GM18505 (cell line): ENCODE results near the gene RCOR1.
"Not testable (repeated sequence)": the region's sequence is repeated elsewhere in the genome, so short reads cannot be mapped to it uniquely, and the experiment has no call there.

ENCODE experiments used
- ATAC-seq: cut with Tn5 transposase; IDR thresholded peaks from one replicate; pipeline ENCODE4 v1.9.1; 2021; ENCODE audit not compliant: unreplicated experiment
- POLR2A ChIP-seq: IDR thresholded peaks from 4 replicates; pipeline ENCODE4 v1.6.1; 2011; ENCODE audit warnings: borderline replicate concordance; ENCODE audit not compliant: insufficient read depth, insufficient read length; ENCODE audit errors: extremely low read depth

RCOR1 gene

DNA sequence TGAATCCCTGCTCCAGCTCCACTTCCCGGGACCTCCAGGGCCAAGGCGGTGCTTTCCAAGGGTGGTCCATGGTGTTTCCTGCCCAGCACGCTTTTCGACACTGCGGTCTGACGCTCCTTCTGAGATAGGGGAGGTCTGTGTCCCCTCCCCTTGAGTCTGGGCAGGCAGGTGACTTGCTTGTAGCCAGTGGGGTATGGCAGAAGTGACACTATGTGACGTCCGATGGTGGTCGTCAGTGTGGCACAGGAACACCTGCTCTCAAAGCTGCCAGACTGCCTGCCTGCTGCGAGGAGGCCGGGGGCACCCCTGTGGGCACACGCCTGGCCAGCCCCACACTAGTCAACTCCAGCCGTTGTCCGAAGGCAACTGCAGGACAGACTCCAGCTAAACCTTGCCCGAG, 168.8 kb downstream of the RCOR1 start:
- ATAC-seq = no peak
- no peak for TF ChIP-seq POLR2A

- peak; percentile 42 for TF ChIP-seq POLR2A
- ATAC-seq = peak; percentile 57
Observed at GRCh38 chr14:102764220-102764671, 171.8 kb downstream of the RCOR1 start.

GRCh38 chr14:102765770-102766169, 173.3 kb downstream of the RCOR1 start:
- ATAC-seq = not testable (repeated sequence)

- peak; percentile 43 for ATAC-seq
- no peak for TF ChIP-seq POLR2A
Observed at GRCh38 chr14:102768223-102769048, 176.0 kb downstream of the RCOR1 start.

DNA sequence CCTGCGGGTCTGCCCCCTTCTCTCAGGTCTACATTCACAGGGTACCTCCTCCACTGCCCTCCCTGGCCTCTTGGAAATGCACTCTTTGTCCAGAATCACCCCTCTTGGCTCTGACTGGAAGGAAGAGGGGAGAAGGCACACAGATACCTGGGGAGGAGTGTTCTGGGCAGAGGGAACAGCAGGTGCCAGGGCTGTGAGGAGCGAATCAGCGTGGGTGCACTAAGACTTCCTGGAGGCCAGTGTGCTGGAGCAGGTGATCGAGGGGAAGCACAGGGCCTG, 176.5 kb downstream of the RCOR1 start:
- TF ChIP-seq POLR2A = no peak

GRCh38 chr14:102770147-102771123, 178.0 kb downstream of the RCOR1 start:
- no peak for TF ChIP-seq POLR2A
- no peak for ATAC-seq

More for the DNA sequence above, 176.5 kb downstream of the RCOR1 start:
- no peak for ATAC-seq

DNA sequence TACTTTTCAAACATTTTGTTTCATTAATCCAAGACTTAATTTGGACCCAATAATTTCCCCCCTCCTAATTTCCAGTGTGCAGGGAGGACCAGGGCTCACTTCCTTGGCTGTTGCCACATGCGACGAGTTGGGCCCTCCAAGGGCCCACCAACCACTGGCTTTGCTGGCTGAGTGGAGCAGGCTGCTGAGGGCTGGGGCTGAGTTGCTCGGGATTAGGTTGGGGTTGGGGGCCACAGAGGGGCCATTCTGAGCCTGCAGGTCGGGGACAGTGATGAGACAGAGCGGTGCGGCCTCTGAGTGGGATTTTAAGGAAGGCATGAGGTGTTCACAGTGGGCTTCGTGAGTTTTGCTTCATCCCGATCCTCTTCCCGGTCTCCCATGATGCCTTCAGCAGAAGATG, 178.7 kb downstream of the RCOR1 start:
- no peak for TF ChIP-seq POLR2A
- no peak for ATAC-seq

GRCh38 chr14:102772781-102773570, 180.5 kb downstream of the RCOR1 start:
- no peak for ATAC-seq
- TF ChIP-seq POLR2A = no peak

- peak; percentile 22 for ATAC-seq
- TF ChIP-seq POLR2A = no peak
Observed at GRCh38 chr14:102774391-102775153, 182.1 kb downstream of the RCOR1 start.

DNA sequence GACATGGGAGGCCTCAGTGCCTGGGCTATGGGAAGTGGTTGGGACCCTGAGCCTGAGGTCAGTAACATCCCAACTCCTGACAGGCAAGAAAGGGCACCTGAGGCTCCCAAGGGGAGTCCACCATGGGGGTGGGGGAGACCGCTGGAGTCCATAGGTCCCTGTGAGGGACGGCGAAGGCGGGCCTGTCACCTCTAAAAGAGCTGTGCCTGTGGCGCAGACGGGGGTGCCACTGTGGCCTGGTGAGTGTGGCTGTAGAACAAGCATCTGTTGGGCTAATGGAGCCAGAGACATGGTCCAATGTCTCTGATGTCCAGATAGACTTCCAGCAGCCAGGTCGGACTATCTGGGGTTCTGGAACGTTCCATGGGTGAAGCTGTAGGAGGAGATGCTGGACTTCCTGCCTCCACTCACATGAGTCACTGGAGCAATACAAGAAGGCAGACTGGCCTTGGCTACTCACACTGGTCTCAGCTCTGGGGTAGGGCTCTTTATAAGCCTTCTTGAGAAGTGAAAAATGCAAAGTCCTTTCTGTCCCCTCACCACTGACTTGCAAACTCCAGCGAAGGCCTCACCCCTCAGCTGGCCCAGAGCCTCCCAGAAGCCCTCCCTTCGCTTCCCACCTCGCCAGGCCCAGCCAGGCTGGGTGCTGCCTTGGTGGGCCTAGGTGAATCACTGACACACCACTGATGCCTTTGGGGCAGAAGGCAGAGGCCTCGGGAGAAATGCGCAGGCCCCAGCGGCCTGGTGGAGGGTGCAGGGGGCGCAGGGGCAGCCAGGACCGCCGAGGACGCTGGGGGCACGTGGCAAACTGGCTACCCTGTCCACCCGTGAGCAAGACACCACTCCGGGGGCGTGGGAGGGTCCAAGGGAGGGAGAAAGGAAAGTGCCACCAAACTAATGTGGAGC, 183.7 kb downstream of the RCOR1 start:
- peak; percentile 67 for TF ChIP-seq POLR2A
- no peak for ATAC-seq
